SK-N-SH treated with all-trans-retinoic acid at 6 μM for 48 hours (cell line): ENCODE results near the gene OSBPL1A.

Experiments
- ARNTL ChIP-seq: fragments of 450-650 bp; formaldehyde crosslinking; IDR thresholded peaks from 2 replicates; pipeline ENCODE4 v1.5.0; 2020; ENCODE audit warnings: low read depth, mild to moderate bottlenecking, moderate library complexity, borderline replicate concordance
- ESRRG ChIP-seq: fragments of 250-450 bp; sonication (Bioruptor Pico); IDR thresholded peaks from 2 replicates; pipeline ENCODE4 v1.6.1; 2021; ENCODE audit warnings: mild to moderate bottlenecking
- GLIS3 ChIP-seq: fragments of 250-450 bp; sonication (Bioruptor Pico); IDR thresholded peaks from 2 replicates; pipeline ENCODE4 v1.5.0; 2020; ENCODE audit warnings: mild to moderate bottlenecking, moderate library complexity
- ISL1 ChIP-seq: fragments of 250-450 bp; sonication (Bioruptor Pico); IDR thresholded peaks from 2 replicates; pipeline ENCODE4 v2.1.2; 2022; ENCODE audit warnings: mild to moderate bottlenecking, moderate library complexity
- ZC3H10 ChIP-seq: fragments of 250-450 bp; sonication (Bioruptor Pico); IDR thresholded peaks from 2 replicates; pipeline ENCODE4 v1.5.1; 2021; ENCODE audit warnings: mild to moderate bottlenecking, moderate library complexity
- ZFP3 ChIP-seq: fragments of 250-450 bp; sonication (Bioruptor Pico); IDR thresholded peaks from 2 replicates; pipeline ENCODE4 v1.5.0; 2020; ENCODE audit warnings: mild to moderate bottlenecking, moderate library complexity
- ZFP30 ChIP-seq: fragments of 450-650 bp; formaldehyde crosslinking; IDR thresholded peaks from 2 replicates; pipeline ENCODE4 v1.5.0; 2022; ENCODE audit warnings: mild to moderate bottlenecking, moderate library complexity
- ZNF565 ChIP-seq: fragments of 450-650 bp; formaldehyde crosslinking; conservative IDR thresholded peaks from 2 replicates; pipeline ENCODE4 v1.5.0; 2020; ENCODE audit warnings: low read depth, mild to moderate bottlenecking, moderate library complexity
- ZNF8 ChIP-seq: fragments of 450-650 bp; formaldehyde crosslinking; IDR thresholded peaks from 2 replicates; pipeline ENCODE4 v1.5.0; 2020; ENCODE audit warnings: mild to moderate bottlenecking, moderate library complexity
- TF ChIP-seq, protein P1 (sequence below): fragments of 250-450 bp; sonication (Bioruptor Pico); IDR thresholded peaks from 2 replicates; pipeline ENCODE4 v1.5.1; 2021; ENCODE audit warnings: mild to moderate bottlenecking, moderate library complexity

DNA sequence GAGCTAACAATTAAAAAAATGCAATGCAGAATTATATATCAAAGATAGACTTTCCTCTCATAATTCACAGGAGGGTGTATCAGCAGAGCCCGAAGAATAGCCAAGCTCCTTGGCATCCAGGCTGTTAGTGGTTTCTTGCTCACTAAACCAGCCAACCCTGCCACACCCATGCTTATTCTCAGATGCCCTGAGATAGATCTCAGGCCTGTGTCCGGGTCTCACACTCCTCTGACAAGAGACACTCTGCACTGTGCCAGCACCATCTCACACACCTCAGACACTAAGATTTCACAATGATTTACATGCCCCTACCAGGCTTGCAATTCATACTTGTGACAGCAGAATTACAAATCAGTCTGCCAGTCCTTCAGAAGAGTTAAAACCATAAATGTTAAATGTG, 64.5 kb downstream of the OSBPL1A start:
- no peak for TF ChIP-seq ZC3H10 (CRISPR knock-in tag)
- TF ChIP-seq ESRRG (CRISPR knock-in tag), result no peak
- TF ChIP-seq ZFP3 (CRISPR knock-in tag), result no peak
- no peak for TF ChIP-seq ZFP30 (CRISPR knock-in tag)
- TF ChIP-seq, protein P1, sequence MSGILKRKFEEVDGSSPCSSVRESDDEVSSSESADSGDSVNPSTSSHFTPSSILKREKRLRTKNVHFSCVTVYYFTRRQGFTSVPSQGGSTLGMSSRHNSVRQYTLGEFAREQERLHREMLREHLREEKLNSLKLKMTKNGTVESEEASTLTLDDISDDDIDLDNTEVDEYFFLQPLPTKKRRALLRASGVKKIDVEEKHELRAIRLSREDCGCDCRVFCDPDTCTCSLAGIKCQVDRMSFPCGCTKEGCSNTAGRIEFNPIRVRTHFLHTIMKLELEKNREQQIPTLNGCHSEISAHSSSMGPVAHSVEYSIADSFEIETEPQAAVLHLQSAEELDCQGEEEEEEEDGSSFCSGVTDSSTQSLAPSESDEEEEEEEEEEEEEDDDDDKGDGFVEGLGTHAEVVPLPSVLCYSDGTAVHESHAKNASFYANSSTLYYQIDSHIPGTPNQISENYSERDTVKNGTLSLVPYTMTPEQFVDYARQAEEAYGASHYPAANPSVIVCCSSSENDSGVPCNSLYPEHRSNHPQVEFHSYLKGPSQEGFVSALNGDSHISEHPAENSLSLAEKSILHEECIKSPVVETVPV, result no peak
- TF ChIP-seq ISL1, result no peak
- no peak for TF ChIP-seq GLIS3 (CRISPR knock-in tag)
- no peak for TF ChIP-seq ARNTL
- no peak for TF ChIP-seq ZNF565 (CRISPR knock-in tag)
- TF ChIP-seq ZNF8 (CRISPR knock-in tag), result no peak
